CD4-positive, alpha-beta T cell treated with Interleukin-1 beta for 1 hour (primary cell): Measurements from ENCODE around the gene PTPRN2.

Source experiments
- DNase-seq, 2 donors: peaks; one replicate each; pipeline ENCODE4 v3.0.0-alpha.2; 2020 to 2022

PTPRN2 gene

DNA sequence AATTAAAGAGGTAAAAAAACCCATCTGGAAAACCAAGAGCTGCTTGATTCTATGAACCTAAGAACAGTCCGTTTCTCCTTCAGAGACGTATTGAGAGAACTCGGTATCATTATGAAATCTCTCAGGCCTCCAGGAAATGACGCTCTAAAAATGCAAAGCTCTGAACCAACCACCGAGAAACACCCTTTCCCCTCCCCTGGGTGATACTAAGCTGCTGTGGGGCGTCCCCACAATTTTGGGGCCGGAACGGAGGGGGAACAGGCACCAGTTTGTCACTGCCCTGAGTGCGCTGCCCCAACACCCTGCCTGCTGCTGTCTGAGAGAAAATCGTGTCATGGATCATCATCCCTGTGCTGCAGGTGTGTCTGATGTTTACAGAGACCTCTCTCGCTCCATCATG is 741.4 kb downstream of the PTPRN2 start:
- DNase-seq, result peak; percentile 3 to 23

DNA sequence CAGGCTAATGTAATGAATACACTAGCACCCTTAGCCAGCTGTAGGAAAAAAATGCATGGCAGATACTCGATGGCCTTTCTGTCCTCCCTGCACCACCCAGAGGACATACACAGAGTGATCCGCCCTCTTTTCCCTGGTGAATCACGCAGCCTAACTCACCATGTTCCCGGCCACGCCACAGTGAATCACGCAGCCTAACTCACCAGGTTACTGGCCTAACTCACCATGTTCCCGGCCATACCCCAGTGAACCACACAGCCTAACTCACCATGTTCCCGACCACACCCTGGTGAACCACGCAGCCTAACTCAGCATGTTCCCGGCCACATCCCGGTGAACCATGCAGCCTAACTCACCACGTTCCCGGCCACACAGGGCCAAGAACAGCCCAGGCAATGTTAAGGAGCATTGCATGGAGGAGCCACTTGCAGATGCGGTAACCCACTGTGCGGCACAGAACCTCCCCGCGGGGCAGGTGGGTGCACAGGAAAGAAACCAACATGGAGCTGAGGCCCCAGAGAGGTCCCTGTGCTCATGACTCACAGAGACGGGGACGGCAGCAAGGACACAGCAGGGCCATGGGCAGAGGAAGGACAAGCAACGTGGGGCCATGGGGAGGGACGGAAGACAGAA is 742.3 kb downstream of the PTPRN2 start:
- no peak for DNase-seq

DNA sequence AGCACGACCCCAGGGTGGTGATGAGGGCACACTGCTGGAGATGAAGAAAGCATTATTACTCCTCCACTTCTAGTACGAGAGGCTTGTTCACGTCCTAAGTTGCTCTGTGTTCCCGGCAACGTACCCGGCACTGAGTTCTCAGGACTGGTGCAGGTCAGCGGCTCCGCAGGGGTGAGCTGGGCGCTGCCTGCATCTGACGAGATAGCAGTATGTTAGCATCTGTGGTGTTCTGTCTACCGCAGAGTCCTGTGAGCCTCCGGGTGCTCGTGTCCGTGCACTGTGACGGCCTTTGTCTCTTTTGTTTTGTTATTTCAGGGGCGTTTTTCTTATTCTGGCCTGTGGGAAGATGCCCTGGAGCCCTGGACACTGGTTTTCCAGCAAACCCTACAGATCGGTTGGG is 743.0 kb downstream of the PTPRN2 start:
- DNase-seq, result no peak

DNA sequence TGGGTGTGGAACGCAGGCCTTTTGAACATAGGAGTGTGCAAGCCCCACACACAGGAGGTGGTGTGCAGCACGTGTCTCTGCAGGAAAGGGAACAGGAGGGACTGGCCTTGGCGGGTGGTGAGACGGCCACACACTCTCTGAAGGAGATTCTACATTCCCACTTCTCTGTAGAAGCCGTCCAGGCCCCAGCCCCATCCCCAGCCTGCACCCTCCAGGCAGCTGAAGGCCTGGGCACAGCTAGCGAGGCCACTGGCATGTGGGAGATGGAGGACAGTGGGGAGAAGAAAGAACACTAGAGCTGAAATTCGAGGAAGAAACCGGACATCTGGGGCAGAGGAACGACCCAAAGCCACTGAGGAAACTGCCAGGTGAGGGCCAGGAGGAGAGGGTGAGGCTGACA is 743.5 kb downstream of the PTPRN2 start:
- DNase-seq, result no peak

DNA sequence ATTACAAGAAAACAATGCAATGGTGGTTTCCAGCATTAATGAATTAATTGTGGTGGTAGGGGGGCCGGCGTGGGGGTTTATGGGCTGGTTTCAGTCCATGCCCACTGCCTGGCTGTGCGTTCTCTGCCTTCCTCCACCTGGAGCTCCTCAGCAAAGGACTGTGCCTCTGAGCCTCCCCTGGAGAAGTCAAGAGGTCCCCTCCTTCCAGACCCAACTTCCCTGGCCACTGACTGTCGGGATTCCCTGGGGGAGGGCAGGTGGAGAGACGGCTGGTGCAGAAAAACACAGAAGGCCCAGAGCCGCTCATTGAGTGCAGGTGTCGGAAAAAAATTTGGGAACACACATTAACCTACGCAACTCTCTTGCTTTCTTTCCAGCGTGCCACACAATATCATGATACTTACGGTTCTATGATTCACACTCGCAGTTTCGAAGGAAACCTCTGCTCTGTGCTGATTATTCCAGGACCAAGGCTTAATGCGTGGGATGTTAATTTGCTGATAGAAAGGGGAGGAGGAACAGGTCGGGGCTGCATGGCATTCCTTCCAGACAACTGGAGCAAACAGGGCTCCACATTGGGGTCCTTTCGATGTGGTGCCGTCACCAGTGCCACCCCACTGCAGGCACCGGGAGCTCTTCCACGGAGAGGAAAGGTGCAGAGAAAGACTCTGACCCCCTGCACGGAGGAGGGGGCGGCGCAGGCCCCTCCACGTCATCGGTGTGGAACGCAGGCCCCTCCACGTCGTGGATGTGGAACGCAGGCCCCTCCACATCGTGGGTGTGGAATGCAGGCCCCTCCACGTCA is 744.1 kb downstream of the PTPRN2 start:
- no peak for DNase-seq

DNA sequence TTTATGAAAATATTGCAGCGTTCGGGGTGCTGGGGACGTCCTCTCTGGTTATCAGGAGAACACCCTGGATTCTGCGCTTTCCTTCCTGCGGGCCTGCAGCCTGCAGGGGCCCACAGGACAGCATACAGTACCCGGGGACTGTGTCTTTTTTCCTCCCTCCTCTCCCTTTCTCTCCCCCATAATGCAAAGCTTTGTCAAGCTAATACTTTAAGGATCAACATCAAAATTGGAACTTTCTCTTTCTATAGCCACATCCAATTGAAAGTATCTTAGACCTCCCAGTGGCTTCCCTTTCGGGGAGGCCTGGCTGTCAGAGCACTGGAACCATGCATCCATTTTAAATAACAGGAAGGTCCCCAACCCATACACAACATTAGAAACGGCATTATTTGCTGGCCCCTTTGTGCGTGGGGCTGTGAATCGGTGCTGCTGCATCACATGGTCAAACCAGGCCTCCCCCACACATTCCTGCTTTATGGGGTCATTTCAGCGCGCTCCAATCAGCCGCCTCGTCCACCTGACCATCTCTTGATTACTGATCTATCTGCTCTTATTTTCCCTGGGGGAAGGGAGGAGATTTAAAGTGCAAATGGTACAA is 745.8 kb downstream of the PTPRN2 start:
- DNase-seq, result no peak

DNA sequence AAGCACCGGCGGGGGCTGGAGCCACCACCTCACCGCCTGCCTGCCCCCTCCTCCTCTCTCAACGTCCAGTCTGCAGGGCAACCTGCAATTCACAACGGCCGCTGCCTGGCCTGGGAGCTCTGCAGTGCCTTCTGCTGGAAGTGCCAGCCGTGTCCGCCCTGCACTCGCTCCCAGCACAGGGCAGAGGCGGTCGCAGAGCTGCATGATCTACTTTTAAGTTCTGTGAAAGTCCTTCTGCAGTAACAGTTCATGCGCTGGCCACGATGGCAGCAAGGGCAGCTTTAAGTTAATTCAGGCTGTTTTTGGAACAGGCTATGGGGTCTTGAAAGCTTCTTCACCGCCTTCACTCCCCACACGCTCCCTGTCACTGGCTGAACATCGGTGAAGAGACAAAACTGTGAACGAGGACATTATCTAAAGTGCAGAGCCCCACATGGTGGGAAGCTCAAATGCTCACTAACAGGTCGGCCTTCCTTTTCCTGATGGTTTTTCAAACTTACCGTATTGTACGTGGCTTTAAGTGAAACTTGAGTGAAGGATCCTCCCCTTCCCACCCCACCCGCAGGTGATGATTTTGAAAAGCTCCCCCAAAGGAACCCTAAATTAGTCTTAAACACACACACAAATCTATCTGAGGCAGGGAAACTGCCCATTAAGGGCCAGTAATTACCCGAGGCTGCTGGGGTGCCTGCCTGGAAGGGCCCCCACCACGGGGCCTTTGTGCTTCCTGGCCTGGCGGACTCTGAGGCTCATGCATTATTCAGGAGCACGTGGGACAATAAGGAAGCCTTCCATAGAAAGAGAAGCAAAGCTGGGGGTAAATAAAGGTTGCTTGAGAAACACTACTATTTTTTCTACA is 746.5 kb downstream of the PTPRN2 start:
- no peak for DNase-seq

DNA sequence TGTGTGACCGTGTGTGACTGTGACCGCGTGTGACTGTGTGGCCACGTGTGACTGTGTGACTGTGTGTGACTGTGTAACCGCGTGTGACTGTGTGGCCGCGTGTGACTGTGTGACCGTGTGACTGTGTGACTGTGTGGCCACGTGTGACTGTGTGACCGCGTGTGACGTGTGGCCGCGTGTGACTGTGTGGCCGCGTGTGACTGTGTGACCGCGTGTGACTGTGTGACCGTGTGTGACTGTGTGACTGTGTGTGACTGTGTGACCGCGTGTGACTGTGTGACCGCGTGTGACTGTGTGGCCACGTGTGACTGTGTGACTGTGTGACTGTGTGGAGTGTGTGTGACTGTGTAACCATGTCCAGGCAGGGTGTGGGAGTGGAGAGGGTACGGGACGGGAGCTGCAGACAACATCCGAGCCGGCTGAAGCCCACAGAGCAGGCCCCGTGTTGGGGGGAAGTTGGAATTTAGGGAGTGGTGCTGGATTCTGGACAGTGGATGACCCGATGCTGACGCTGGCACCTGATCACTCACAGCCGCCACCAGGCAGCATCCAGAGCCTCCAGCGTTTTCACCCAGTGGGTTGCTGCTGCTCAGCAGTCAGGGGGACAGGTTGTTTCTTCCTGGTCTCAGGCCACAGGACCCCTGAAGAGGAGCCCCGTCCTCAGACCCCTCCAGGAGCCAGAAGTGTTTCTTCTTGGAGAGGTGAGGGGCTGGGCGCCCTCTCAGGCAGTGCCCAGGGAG is 747.3 kb downstream of the PTPRN2 start:
- DNase-seq, result no peak

DNA sequence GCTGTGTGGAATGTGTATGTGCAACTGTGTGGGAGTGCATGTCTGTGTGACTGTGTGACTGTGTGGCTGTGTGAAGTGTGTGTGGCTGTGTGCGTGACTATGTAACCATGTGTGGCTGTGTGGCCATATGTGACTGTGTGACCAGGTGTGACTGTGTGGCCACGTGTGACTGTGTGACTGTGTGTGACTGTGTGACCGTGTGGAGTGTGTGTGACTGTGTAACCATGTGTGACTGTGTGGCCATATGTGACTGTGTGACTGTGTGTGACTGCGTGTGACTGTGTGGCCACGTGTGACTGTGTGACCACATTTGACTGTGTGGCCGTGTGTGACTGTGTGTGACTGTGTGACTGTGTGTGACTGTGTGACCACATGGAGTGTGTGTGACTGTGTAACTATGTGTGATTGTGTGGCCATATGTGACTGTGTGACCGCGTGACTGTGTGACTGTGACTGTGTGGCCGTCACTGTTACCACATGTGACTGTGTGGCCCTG is 747.9 kb downstream of the PTPRN2 start:
- DNase-seq, result no peak

DNA sequence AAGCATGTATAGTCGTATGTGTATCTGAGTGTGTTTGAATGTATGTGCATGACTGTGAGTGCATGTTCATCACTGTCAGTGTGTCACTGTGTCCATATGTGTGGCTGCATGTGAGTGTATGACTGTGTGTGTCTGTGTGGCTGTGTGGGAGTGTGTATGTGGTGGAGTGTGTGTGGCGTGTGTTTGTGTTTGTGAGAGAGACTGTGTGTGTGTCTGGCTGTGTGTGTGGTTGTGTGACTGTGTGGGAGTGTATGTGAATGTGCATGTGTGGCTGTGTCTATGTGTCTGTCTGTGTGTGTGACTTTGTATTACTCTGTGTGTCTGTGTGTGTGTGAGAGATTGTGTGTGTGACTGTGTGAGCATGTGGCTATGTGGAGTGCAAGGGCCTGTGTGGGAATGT is 748.4 kb downstream of the PTPRN2 start:
- no peak for DNase-seq

DNA sequence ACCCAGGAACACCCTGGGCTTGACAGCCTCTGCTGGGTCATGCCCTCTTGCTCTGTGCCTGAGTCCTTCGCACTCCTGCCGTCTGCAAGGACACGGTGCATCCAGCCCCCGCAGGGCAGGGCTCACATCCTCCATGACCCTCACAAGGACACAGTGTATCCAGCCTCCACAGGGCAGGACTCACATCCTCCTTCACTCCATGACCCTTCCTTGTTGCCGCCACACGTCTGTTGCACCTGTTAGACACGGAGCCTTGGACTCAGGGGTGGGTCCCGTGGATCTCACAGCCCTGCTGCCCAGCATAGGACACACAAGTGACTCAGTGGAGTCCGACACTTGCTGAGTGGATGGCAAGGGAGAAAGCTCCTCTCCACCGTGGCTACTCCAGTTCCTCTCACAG is 750.1 kb downstream of the PTPRN2 start:
- DNase-seq, result no peak

DNA sequence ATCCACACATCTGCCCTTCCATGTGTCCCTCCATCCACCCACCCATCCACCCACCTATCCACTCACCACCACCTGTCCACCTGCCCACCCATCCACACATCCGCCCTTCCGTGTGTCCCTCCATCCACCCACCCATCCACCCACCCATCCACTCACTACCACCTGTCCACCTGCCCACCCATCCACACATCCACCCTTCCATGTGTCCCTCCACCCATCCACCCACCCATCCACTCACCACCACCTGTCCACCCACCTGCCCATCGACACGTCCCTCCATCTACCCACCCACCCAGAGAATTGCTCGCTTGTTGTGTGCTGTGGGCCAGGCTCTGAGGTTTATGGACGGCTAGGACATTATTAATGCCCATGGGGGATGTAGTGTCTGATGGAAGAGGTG is 750.6 kb downstream of the PTPRN2 start:
- DNase-seq, result no peak

DNA sequence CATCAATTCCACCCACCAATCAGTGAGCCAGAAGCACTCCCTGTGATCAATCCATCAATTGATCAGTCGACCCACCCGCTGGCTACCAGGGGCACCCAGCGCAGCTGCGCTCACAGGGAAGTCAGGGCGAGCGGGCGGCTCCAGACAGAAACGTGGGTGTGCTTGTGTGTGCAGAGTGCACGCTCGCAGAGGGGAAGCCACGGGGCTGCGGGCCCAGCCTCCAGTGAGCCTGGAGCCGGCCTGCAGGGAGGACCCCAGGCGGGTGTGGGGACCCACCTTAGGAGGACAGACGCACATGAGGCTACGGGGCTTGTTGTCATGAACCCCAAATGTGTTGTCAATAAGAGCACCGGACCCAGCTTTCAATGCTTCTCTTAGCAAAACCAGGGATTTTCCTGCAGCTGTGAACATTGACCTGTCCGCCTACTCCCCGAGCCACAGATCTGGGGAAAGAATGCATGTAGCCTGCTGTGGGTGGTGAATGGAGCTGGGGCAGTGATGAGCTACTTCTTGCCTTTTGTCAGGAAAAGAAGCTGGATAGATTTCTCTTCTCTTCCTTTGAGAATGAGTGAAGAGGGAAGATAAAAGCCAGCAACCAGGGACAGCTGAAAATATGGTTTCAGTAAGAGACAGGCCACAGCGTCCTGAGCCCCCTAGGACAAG is 753.0 kb downstream of the PTPRN2 start:
- DNase-seq, result no peak

DNA sequence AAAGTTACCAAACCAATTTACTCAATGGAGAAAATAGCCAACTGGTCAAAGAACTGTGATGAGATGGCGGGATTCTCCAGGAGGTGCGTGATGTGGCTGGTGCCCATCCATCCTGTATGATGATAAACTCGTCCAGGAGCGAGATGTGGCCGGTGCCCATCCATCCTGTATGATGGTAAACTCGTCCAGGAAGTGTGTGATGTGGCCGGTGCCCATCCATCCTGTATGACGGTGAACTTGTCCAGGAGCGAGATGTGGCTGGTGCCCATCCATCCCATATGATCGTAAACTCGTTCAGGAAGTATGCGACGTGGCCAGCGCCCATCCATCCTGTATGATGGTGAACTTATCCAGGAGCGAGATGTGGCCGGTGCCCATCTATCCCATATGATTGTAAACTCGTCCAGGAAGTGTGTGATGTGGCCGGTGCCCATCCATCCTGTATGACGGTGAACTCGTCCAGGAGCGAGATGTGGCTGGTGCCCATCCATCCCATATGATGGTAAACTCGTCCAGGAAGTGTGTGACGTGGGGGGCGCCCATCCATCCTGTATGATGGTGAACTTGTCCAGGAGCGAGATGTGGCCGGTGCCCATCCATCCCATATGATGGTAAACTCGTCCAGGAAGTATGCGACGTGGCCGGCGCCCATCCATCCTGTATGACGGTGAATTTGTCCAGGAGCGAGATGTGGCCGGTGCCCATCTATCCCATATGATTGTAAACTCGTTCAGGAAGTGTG is 754.6 kb downstream of the PTPRN2 start:
- no peak for DNase-seq

DNA sequence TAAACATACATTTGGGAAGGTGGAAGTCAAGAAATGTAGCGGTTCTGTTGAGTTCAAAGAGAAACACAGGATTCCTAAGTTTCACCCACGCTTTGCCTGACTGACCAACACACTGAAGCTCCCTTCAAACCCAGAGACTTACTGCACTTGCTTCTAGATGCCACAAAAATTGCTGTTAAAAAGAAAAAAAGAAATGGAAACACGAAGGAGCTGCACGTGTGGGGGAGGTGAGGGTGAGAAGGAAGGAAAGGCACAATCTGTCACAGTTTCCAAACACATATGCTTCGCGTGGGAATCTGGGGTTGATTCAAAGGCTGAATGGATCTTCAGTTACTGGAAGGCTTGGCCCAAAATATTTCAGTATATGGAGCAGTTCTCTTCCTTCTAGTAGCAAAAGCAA is 755.2 kb downstream of the PTPRN2 start:
- DNase-seq, result no peak

DNA sequence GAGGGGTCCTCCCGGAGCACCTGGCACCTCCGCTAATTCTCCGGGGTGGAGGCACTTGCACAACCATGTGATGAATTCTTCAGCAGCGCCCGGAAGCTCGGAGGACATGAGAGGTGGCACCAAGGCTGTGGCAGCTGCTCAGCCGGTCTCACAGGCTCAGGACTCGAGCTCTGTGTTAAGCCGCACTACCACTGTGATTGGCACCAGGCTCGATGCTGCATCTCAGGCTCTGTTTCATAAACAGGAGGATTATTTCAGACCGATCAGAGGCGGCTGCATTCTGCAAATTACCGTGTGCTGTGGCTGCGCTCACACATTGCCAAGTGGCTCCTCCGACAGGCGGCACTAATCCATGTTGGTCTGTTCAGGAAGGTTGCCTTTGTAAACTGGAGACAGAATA is 755.6 kb downstream of the PTPRN2 start:
- DNase-seq, result no peak

DNA sequence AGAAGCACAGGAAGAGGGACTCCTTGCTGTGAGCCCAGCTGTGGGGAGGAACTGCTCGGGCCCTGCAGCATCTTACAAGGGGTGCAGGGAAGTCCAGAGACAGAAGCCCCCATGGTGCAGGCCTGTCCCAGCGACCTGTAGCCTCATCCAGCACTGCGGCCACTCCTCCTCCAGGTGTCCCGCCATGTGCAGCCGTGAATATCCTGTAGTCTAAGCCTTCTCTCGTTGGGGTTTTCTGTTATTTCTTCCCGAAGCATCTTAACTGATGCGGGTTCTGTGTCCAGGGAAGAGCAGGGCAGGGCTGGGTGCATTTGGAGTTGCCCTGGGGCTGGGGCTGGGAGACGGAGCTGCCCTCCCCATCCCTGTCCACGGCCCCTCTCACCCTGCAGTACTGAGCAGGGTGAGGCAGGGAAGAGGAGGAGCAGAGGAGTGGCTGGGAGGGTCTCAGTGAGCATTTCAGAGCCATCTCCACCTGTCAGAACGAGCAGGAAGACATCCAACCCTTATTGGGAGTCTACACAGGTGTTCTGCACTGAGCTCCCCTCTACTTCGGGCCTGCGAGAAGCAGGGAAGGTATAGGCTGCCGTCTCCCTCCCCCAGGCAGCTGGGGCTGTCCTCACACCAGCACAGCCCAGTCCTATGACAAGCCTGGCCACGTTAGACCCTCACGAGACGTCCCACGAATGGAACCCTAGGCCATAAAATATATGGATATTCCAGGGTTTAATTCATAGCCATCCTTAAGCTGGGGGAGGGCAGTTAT is 756.3 kb downstream of the PTPRN2 start:
- no peak for DNase-seq

DNA sequence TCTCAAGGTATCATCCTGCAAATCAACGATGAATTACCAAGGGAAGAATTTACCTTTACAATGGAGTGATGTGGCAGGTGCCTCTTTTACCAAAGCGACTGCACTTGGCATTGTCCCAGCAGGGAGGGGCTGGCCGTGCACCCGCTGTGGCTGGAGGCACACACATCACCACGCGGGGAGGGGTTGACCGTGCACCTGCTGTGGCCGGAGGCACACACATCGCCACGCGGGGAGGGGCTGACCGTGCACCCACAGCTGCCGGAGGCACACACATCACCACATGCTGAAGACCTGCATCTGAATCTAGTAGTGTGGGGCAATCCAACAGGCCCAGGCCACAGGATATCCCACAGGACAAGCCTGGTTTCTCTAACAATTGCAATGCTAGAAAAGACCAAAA is 757.3 kb downstream of the PTPRN2 start:
- no peak for DNase-seq

DNA sequence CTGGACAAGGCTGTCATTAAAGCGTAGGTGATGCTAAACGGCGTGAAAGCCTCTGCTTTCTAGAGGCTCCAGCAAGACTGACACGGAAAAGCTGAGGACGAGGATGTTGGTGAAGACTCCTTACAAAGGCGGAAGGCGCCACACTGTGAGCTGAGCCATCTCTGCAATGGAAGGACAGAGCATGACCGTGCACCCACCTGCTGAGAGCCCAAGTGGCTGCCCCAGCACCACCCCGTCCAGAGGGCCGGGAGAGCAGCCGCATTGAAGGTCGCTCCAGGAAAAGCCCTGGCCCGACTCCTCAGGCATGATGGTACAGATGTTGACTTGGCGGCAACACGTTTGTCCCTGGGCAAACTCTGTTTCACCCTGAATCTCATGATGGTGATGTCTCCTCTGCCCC is 758.1 kb downstream of the PTPRN2 start:
- no peak for DNase-seq

DNA sequence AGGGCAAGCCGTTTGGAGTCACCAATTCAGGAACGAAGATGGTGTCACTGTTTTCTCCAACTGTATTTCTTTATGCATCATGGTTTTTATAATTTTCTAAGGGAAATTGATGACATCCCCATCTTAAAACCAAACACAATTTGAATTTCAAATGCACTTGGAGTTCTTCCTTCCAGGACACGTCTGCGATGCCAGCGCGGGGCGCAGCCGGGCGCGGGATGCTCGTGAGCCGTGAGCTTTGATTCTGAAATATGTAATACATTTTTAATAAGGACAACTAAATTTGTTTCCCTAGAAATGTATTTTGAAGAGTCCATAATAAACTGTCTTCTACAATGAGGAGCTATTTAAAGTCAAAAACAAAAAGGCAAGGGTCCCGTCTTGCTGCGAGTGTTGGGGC is 758.7 kb downstream of the PTPRN2 start:
- no peak for DNase-seq
